HG02571 (cell line): ENCODE results near the gene TXNDC8.
A peak's percentile ranks its signal among the peaks of the same experiment; 100 is the strongest.
"Not testable (repeated sequence)": the region's sequence is repeated elsewhere in the genome, so short reads cannot be mapped to it uniquely, and the experiment has no call there.

ENCODE experiments used
- ATAC-seq: cut with Tn5 transposase; IDR thresholded peaks from one replicate; pipeline ENCODE4 v1.9.1; 2021; ENCODE audit warnings: mild to moderate bottlenecking, moderate library complexity; ENCODE audit not compliant: unreplicated experiment

TXNDC8 gene

GRCh38 chr9:110337727-110338126 is at the start of gene TXNDC8:
Gene TXNDC8, minus strand, starts transcription at chr9:110337863.
- no peak for ATAC-seq

- no peak for ATAC-seq
Measured at GRCh38 chr9:110383491-110383890, 45.8 kb upstream of the TXNDC8 start.

DNA sequence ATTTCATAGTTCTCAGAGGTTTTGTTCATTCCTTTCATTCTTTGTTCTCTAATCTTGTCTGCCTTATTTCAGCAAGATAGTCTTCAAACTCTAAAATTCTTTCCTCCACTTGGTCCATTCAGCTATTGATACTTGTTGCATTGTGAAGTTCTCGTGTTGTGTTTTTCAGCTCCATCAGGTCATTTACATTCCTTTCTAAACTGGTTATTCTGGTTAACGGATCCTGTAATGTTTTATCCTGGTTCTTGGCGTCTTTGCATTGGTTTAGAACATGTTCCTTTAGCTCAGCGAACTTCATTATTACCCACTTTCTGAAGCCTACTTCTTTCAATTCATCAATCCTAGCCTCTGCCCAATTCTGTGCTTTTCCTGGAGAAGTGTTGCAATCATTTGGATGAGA is 45.1 kb upstream of the TXNDC8 start:
- no peak for ATAC-seq

- no peak for ATAC-seq
Measured at GRCh38 chr9:110371411-110372007, 33.8 kb upstream of the TXNDC8 start.

DNA sequence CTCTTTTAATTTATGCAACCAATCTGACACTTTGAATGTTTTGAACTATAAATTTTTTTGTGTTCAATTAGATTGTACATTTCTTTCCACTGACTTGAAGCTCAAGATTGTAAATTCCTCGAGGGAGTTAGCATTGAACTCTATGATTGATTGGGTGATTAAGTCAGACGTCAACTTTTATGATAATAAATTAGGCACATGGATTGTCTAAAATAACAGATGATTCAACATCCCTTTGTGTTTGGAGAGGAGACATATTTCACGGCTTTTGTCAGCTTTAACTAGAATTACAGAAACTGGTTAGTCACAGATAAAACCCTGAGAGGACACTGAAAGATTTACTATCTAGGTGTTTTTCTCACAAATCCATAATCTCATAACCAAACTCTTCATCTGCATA is 32.7 kb upstream of the TXNDC8 start:
- no peak for ATAC-seq

DNA sequence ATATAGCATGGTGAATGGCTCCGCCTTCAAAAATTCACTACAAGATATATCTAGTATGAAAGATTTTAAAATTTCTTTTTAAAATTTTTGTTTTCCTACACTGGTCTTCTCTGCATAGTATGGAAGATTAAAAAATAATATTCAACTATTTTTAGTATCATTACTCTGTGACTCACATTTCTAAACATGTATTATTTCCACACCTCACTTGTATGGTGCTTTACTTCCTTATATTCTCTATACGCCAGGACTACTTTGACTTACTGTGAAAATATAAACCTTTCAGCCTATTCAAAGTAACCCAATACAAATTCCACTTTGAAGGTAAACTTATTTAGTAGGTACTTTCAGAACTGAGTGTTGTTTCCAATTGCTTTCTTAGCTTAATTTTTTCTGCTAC is 26.8 kb upstream of the TXNDC8 start:
- ATAC-seq, result no peak

- ATAC-seq, result not testable (repeated sequence)
Measured at GRCh38 chr9:110358992-110359391, 21.3 kb upstream of the TXNDC8 start.

- no peak for ATAC-seq
Measured at GRCh38 chr9:110357505-110357904, 19.8 kb upstream of the TXNDC8 start.

DNA sequence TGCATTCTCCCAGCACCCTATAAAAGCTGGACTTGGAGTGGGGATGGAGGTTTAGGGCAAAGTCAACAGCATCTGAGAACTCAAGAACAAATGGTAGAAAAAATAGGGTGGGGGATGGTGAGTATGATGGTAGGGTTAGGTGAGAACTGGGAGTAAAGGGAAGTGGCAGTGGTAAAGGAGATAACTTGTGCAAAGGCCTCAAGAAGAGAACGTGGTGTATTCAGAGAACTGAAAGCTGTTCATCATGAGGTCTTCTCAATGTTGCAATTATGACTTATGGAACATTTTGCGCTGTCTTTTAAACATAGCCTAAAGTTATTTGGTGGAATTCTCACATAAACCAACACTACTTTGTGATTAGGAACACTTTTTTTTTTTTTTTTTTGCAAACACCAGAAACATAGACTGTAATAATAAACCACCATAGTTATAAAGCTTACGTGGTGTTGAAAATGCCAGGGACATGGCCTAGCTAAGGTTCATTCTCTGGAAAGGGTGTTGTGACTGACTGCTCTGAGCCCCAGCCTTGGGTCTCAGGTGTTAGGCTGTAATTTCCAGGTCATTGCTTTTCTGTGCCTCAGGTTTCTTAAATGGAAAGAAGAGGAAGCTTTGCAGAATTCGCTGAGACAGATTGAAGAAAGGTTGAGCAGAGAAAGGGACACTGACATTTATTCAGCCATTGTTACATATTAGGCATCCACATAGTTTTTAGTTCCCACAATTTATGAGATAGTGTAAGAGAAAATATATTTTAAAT is 19.2 kb upstream of the TXNDC8 start:
- no peak for ATAC-seq

DNA sequence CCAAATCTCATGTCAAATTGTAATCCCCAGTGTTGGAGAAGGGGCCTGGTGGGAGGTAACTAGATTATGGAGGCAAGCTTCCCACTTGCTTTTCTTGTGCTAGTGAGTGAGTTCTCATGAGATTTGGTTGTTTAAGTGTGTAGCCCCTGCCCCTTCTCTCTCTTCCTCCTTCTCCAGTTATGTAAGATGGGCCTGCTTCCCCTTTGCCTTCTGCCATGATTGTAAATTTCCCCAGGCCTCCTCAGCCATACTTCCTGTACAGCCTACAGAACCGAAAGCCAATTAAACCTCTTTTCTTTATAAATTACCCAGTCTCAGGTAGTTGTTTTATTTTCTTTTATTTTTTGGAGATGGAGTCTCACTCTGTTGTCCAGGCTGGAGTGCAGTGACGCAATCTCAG is 18.2 kb upstream of the TXNDC8 start:
- ATAC-seq, result no peak

DNA sequence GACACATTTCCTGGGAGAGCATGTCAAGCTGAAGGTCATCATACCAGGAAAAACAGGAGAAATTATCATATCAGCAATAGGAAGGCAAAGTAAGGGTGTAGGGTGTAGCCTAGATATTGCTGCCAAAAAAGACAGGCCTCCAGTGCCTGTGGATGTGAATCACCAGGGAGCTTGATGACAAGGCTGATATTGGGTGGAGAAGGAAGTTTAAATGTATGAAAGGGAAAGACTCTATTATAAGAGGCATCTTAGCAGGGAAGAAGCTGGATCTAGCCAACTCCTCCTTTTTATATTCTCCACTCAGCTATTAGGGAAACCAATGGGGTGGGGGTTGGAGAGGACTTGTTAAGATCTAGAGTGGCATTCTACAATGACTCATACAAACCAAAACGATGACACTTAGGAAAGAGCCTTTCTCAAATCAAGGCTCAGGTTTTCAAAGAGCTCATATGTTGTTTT is 13.4 kb upstream of the TXNDC8 start:
- no peak for ATAC-seq

DNA sequence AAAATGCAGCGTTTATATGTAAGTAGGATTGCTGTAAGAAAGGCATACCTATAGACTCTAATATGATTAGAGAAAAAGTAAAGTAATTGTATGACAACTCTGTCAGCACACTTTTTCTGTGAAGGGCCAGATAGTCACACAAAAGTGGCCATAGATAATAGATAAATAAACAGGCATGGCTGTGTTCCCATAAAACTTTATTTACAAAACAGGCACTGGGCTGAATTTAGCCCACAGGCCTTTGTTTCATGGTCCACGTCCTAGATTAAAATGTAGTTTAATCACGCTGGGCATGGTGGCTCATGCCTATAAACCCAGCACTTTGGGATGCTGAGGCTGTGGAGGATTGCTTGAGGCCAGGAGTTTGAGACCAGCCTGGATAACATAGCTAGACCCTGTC is 8.7 kb upstream of the TXNDC8 start:
- no peak for ATAC-seq

GRCh38 chr9:110344821-110345220 is 7.2 kb upstream of the TXNDC8 start:
- ATAC-seq, result no peak

GRCh38 chr9:110343551-110343950 is 5.9 kb upstream of the TXNDC8 start:
- ATAC-seq, result no peak

- no peak for ATAC-seq
Measured at GRCh38 chr9:110340306-110340705, 2.6 kb upstream of the TXNDC8 start.

- ATAC-seq, result no peak
Measured at GRCh38 chr9:110338143-110338542, 480 bp upstream of the TXNDC8 start.

- ATAC-seq, result no peak
Measured at GRCh38 chr9:110336363-110336762, 1.3 kb downstream of the TXNDC8 start.

DNA sequence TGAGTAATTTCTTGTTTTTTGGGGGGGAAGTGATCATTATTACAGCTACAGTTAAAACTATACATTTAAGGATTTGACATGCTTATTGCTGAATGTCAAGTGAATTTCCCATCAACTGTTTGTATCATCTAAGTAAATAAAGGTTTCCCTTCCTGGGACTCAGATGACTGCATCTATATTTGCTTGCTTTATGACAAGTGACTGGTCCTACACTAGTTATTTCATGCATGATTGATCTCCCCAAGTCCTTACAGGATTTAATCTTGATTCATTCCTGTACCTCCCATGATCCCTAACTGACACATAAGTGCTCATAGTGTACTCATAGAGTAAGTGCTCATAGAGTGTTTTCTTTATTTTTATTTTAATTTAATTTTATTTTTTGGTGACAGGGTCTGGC is 2.8 kb downstream of the TXNDC8 start:
- ATAC-seq, result no peak

DNA sequence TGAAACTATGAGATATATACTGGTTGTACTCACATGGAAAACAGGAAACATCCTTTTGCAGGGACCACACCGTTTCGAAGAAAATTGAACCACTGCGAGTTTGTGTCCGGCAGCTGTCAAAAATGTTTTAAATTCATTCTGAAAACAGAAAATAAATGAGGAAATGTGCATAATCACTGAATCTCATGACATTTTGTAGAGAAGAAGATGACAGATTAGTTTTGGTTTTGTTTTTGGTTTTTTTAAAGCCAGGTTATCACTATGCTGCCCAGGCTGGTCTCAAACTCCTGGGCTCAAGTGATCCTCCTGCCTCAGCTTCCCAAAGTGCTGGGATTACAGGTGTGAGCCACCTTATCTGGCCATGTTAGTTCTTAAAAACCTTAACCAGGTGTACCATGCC is 3.5 kb downstream of the TXNDC8 start:
- ATAC-seq, result peak; percentile 83

GRCh38 chr9:110332766-110333165 is 4.9 kb downstream of the TXNDC8 start:
- no peak for ATAC-seq

DNA sequence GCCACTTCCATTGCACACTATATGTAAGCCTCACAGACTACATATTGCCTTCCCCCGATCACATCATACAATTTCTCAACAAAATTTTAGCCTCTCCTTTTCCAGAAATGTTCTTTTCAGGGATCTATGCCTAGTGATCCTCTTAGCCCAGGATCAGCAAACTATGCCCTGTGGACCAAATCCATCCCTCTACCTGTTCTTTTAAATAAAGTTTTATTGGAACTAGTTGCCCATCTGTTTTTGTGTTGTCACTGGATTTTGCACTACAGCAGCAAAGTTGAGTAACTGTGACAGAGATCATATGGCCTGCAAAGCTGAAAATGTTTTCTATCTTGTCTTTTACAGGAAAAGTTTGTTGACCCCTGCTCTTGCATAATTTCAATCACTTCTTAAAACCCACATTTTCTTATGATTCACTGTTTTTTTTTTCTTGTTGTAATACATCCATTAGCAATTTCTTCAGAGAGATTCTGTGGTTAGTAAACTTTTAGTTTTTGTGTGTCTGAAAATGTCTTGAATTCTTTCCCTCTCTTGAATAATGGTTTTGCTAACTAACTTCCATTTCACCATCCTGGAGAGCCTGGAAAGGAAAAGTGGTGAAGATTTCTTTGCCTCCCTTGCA is 7.1 kb downstream of the TXNDC8 start:
- ATAC-seq, result no peak

DNA sequence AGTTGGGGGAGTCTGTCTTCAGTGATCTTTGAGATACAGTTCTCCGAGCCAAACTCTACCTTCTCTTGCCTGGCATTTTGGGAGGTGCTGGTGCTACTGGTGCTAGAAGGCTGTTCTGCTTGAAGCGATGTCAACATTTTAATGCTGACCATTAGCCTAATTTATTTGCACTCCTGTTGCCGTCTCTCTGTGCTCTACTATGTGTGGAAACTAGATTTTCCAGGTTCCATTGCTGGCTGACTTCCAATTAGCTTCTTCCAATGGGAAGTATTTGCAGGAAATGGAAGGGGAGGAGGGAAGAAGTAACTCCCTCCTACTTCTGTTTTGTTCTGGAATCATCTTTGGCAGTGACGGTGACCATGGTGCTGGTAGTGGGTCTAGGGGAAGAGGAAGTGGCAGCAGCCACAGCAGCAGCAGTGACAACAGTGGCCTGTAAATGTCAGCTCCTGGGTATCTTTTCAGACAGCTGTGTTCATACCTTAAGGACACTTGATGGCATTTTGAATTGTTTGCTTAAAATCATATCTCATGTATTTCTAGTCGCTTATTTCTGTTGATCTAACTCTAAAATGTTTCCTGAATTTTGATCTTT is 7.9 kb downstream of the TXNDC8 start:
- no peak for ATAC-seq
